ENCODE results near the gene LGALS7. TPM values are rescaled to one million over a fixed set of nuclear protein-coding genes. Genes with fewer than 3 reads are reported as not detected.
A peak's percentile ranks its signal among the peaks of the same experiment; 100 is the strongest.
"Not testable (repeated sequence)": the region's sequence is repeated elsewhere in the genome, so short reads cannot be mapped to it uniquely, and the experiment has no call there.

LGALS7 gene
- total RNA-seq, 2 donors from 2014 or later, result not detected

DNA sequence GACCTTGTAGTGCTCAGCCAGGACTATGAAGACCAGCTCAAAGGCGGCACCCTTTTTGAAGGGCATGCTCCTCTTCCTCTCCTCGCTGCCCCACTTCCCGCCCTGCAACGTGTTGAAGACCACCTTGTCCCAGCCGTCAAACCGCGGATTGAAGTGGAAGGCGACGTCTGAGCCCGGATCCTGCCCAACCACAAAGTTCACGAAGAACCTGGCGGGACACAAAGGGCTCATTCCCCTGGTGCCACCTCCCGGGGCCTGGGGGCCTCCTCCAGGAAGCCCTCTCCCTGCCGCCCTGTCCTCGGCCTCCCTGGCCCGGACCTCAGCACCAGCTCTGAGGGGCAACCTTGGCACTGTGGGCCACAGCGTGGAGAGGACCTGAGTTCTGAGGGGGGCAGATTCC is 35.4 kb upstream of the LGALS7 start:
- H3K36me3 Mint-ChIP-seq (ENCODE audit: low read depth), result no peaks in the 10 kb centered on the region
- H3K9me3 ChIP-seq (ENCODE audit: control insufficient read depth, low read length, poor library complexity, severe bottlenecking), result no peaks in the 10 kb centered on the region
- no peak for ATAC-seq
- H3K4me3 Mint-ChIP-seq, result no peak overlapping the region
- DNase-seq, result no peak
- no peak overlapping the region for H3K27ac Mint-ChIP-seq
- H3K4me1 Mint-ChIP-seq, result peaks cover 7% of the 10 kb centered on the region
- H3K27me3 Mint-ChIP-seq, result no peaks in the 10 kb centered on the region

DNA sequence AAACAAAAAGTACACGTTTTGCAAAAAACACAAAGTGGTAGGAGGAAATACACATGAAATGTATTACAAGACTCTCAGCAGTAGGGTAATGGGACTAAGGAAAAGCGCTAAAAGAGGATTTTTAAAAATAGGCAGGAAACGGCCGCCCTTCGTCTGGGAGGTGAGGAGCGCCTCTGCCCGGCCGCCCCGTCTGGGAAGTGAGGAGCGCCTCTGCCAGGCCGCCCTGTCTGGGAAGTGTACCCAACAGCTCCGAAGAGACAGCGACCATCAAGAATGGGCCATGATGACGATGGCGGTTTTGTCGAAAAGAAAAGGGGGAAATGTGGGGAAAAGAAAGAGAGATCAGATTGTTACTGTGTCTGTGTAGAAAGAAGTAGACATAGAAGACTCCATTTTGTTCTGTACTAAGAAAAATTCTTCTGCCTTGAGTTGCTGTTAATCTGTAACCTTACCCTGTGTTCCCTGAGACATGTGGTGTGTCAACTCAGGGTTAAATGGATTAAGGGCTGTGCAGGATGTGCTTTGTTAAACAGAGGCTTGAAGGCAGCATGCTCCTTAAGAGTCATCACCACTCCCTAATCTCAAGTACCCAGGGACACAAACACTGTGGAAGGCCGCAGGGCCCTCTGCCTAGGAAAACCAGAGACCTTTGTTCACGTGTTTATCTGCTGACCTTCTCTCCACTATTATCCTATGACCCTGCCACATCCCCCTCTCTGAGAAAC is 34.2 kb upstream of the LGALS7 start:
- not testable (repeated sequence) for H3K4me3 Mint-ChIP-seq; DNase-seq; ATAC-seq; H3K36me3 Mint-ChIP-seq (ENCODE audit: low read depth); H3K4me1 Mint-ChIP-seq; H3K27me3 Mint-ChIP-seq; H3K9me3 ChIP-seq (ENCODE audit: control insufficient read depth, low read length, poor library complexity, severe bottlenecking); H3K27ac Mint-ChIP-seq

DNA sequence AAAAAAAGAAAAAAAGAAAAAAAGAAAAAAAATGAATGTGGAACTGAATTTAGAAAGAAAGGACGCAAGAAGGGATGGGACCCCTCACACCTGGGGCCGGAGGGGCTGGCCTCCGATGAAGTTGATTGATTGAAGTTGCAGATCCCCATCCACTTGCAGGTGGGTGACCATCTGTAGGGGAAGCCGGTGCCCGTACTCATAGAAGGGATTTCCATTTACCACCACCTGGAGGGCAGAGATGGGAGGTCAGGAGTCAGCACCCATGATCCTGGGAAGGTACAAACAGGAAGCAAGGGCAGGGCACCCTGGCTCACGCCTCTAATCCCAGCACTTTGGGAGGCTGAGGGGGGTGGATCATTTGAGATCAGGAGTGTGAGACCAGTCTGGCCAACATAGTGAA is 33.1 kb upstream of the LGALS7 start:
- H3K36me3 Mint-ChIP-seq (ENCODE audit: low read depth), result no peaks in the 10 kb centered on the region
- ATAC-seq (no peak), DNase-seq (no peak)
- no peak overlapping the region for H3K4me3 Mint-ChIP-seq
- no peaks in the 10 kb centered on the region for H3K27me3 Mint-ChIP-seq
- no peak overlapping the region for H3K27ac Mint-ChIP-seq
- H3K4me1 Mint-ChIP-seq, result peaks cover 7% of the 10 kb centered on the region
- H3K9me3 ChIP-seq (ENCODE audit: control insufficient read depth, low read length, poor library complexity, severe bottlenecking), result no peaks in the 10 kb centered on the region

DNA sequence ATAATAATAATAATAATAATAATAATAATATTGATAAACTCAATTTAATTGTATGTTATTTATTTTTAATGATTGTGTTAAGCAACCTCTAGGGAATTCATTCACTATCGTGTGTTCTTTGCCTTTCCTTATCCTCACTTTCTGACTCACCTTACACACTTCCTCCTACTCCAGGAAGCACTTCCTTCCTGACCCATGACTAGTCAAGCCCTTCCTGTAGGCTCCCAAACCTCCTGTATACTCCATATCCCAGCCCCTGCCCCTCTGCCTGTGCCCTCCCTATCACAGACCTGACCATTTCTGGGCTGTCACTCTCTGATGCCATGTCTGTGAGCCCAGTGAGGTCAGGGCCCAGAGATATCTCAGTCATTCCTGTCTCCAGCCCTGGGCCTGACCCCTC is 31.9 kb upstream of the LGALS7 start:
- Mint-ChIP-seq H3K27me3 (no peaks in the 10 kb centered on the region), H3K4me3 (no peak overlapping the region), H3K4me1 (peaks cover 7% of the 10 kb centered on the region), H3K36me3 (ENCODE audit: low read depth) (no peaks in the 10 kb centered on the region), H3K27ac (peak overlapping the region; percentile 1)
- no peaks in the 10 kb centered on the region for H3K9me3 ChIP-seq (ENCODE audit: control insufficient read depth, low read length, poor library complexity, severe bottlenecking)
- no peak for ATAC-seq
- DNase-seq, result no peak

DNA sequence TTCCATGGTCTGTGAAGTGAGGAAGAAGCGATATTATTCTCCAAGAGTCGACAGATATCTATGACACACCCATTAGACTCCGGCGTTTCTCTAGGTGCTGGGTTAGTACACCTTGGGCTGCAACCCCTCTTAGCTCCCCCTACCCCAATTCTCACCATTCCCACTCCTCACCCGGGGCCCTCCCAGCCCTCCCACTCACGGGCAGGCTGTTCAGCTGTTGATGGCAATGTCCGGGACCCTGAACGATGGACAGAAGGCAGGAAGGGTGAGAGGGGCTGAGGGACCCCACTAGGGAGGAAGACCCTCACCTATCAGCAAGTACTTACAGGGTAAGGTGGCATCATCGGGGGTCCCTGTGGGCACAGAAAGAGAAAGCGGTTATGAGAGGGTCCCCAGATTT is 30.2 kb upstream of the LGALS7 start:
- Mint-ChIP-seq H3K27ac (no peak overlapping the region), H3K36me3 (ENCODE audit: low read depth) (no peaks in the 10 kb centered on the region), H3K4me1 (peaks cover 5% of the 10 kb centered on the region), H3K27me3 (no peaks in the 10 kb centered on the region), H3K4me3 (no peak overlapping the region)
- no peaks in the 10 kb centered on the region for H3K9me3 ChIP-seq (ENCODE audit: control insufficient read depth, low read length, poor library complexity, severe bottlenecking)
- ATAC-seq (no peak), DNase-seq (no peak)

DNA sequence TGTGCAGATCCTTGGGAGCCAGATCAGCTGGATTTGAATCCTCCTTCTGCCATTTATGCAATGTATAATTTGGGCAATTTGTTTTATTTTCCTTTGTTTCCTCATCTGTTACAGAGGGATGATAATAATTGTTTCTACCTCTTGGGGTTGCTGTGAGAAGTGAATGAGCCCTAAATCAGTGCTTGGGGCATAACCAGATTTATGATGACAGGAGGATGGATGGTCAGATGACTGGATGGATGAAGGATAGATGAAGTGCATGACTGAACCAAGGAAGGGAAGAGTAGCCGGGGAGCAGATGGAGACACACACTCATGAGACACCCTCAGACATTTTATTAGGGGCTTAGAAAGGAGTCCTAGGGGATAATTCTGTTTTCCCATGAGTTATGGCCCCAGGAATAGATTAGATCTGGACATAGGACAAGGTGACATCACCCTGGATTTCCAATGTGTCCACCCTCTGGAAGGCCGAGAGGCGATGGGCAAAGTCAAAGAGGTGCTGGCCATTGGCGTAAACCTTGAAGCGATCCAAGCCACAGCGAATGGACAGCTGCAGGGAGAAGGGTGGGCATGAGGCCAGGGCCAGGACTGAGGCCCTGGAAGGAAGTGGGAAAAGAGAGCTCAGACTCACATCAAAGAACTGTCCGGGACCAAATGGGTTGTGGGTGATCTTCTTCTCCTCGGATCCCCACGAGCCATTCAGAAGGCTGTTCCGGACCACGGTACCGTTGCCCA is 28.2 kb upstream of the LGALS7 start:
- no peak for ATAC-seq
- H3K4me3 Mint-ChIP-seq, result no peak overlapping the region
- peaks cover 5% of the 10 kb centered on the region for H3K4me1 Mint-ChIP-seq
- no peak overlapping the region for H3K27ac Mint-ChIP-seq
- no peaks in the 10 kb centered on the region for H3K9me3 ChIP-seq (ENCODE audit: control insufficient read depth, low read length, poor library complexity, severe bottlenecking)
- no peaks in the 10 kb centered on the region for H3K36me3 Mint-ChIP-seq (ENCODE audit: low read depth)
- no peaks in the 10 kb centered on the region for H3K27me3 Mint-ChIP-seq
- no peak for DNase-seq

DNA sequence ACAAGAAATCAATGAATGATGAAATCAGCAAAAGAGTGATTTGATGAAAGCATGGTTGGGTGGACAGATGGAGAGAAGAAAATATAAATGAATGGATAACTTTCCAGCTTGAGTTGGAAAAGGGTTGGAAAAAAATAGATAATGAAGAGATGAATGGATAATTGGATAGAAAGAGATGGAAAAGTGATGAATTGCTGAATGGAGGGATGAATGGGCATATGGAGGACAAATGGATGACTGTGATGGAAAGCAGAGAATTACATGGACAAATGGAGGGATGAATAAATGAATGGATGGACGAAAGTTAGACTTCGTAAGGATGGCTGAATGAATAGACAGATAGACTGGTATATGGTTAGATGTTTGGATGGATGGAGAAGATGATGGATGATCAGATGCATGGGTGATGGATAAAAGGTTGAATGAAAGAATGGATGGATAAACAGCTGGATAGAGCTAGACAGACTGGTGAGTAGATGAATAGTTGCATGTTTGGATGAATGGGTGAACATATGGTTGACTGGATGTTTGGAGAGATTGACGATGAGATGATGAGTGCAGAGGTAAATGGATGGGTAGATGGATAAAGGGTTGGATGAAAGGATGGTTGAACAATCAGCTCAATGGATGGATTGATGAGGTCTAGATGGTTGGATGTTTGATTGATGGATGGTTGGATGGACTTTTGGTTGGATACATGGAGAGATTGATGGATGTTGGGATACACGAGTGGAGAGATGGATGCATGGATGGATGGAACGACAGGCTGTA is 27.4 kb upstream of the LGALS7 start:
- Mint-ChIP-seq H3K4me3 (no peak overlapping the region), H3K27ac (no peak overlapping the region), H3K4me1 (peaks cover 5% of the 10 kb centered on the region), H3K36me3 (ENCODE audit: low read depth) (no peaks in the 10 kb centered on the region), H3K27me3 (no peaks in the 10 kb centered on the region)
- no peaks in the 10 kb centered on the region for H3K9me3 ChIP-seq (ENCODE audit: control insufficient read depth, low read length, poor library complexity, severe bottlenecking)
- DNase-seq, result no peak
- no peak for ATAC-seq

DNA sequence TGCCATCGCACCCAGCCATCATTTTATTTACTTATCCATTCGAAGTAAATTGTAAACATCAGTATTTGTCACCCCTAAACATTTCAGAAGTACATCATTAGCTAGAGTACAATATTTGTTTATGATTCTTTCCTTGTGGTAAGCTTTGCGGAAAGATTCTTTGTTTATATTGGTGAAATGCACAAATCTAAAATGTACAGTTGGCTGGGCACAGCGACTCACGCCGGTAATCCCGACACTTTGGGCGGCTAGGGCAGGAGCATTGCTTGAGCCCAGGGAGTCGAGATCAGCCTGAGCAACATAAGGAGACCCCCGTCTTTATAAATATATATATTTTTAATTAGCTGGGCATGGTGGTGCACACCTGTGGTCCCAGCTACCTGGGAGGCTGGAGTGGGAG is 25.8 kb upstream of the LGALS7 start:
- Mint-ChIP-seq H3K4me3 (no peak overlapping the region), H3K27ac (no peak overlapping the region), H3K27me3 (no peaks in the 10 kb centered on the region), H3K36me3 (ENCODE audit: low read depth) (no peaks in the 10 kb centered on the region), H3K4me1 (no peaks in the 10 kb centered on the region)
- H3K9me3 ChIP-seq (ENCODE audit: control insufficient read depth, low read length, poor library complexity, severe bottlenecking), result no peaks in the 10 kb centered on the region
- DNase-seq, result no peak
- ATAC-seq, result no peak

DNA sequence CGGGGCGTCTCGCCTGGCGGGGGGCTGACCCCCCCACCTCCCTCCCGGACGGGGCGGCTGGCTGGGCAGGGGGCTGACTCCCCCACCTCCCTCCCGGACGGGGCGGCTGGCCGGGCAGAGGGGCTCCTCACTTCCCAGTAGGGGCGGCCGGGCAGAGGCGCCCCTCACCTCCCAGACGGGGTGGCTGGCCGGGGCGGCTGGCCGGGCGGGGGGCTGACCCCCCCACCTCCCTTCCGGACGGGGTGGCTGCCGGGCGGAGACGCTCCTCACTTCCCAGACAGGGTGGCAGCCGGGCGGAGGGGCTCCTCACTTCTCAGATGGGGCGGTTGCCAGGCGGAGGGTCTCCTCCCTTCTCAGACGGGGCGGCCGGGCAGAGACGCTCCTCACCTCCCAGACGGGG is 24.5 kb upstream of the LGALS7 start:
- H3K27me3 Mint-ChIP-seq; H3K4me1 Mint-ChIP-seq; H3K9me3 ChIP-seq (ENCODE audit: control insufficient read depth, low read length, poor library complexity, severe bottlenecking); H3K36me3 Mint-ChIP-seq (ENCODE audit: low read depth); ATAC-seq; DNase-seq; H3K27ac Mint-ChIP-seq; H3K4me3 Mint-ChIP-seq: not testable (repeated sequence)

DNA sequence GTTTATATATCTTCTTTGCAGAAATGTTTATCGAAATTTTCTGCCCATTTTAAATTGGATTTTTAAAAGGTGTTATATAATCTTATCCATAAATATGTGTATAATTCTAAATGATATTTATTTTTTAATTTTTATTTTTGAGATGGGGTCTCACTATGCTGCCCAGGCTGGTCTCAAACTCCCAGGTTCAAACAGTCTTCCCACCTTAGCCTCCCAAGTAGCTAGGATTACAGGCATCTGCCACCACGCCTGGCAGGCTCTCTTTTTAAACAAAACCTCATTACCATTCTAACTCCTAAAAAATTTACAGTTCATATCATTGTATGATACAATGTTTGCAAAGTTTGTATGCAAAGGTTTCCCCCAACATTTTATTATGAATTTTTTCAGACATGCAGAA is 22.8 kb upstream of the LGALS7 start:
- Mint-ChIP-seq H3K36me3 (ENCODE audit: low read depth) (no peaks in the 10 kb centered on the region), H3K4me1 (peaks cover 2% of the 10 kb centered on the region), H3K27ac (no peak overlapping the region), H3K4me3 (no peak overlapping the region), H3K27me3 (no peaks in the 10 kb centered on the region)
- no peaks in the 10 kb centered on the region for H3K9me3 ChIP-seq (ENCODE audit: control insufficient read depth, low read length, poor library complexity, severe bottlenecking)
- no peak for ATAC-seq
- DNase-seq, result no peak

DNA sequence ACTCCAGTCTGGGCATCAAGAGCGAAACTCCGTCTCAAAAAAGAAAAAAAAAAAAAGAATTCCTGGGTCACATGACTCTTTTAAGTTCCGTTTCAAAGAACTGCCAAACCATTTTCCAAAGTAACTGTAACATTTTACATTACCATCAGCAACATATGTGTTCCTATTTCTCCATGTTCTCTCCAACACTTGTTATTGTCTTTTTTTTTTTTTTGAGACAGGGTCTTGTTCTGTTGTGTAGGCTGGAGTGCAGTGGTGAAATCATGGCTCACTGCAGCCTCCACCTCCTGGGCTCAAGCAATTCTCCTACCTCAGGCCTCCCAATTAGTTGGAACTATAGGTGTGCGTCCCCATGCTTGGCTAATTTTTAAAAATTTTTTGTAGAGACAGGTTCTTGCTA is 22.2 kb upstream of the LGALS7 start:
- no peak overlapping the region for H3K27ac Mint-ChIP-seq
- no peak overlapping the region for H3K4me3 Mint-ChIP-seq
- ATAC-seq (no peak), DNase-seq (no peak)
- no peaks in the 10 kb centered on the region for H3K27me3 Mint-ChIP-seq
- no peaks in the 10 kb centered on the region for H3K9me3 ChIP-seq (ENCODE audit: control insufficient read depth, low read length, poor library complexity, severe bottlenecking)
- H3K4me1 Mint-ChIP-seq, result peaks cover 2% of the 10 kb centered on the region
- no peaks in the 10 kb centered on the region for H3K36me3 Mint-ChIP-seq (ENCODE audit: low read depth)

DNA sequence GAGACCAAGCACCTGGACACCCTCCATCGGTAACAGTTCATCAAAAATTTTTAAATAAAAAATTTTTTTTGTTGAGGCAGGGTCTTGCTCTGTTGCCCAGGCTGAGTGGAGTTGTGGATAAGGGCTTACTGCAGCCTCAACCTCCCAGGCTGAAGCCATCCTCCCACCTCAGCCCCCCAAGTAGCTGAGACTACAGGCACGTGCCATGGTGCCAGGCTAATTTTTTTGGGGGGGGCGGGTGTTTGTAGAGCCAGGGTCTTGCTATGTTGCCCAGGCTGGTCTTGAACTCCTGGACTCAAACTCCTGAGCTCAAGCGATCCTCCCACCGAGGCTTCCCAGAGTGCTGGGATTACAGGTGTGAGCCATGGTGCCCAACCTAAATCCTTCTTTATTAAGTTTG is 20.4 kb upstream of the LGALS7 start:
- no peaks in the 10 kb centered on the region for H3K36me3 Mint-ChIP-seq (ENCODE audit: low read depth)
- no peak overlapping the region for H3K4me3 Mint-ChIP-seq
- peak overlapping the region; percentile 8 for H3K27ac Mint-ChIP-seq
- DNase-seq (no peak), ATAC-seq (no peak)
- H3K4me1 Mint-ChIP-seq, result peaks cover 2% of the 10 kb centered on the region
- no peaks in the 10 kb centered on the region for H3K27me3 Mint-ChIP-seq
- H3K9me3 ChIP-seq (ENCODE audit: control insufficient read depth, low read length, poor library complexity, severe bottlenecking), result no peaks in the 10 kb centered on the region

DNA sequence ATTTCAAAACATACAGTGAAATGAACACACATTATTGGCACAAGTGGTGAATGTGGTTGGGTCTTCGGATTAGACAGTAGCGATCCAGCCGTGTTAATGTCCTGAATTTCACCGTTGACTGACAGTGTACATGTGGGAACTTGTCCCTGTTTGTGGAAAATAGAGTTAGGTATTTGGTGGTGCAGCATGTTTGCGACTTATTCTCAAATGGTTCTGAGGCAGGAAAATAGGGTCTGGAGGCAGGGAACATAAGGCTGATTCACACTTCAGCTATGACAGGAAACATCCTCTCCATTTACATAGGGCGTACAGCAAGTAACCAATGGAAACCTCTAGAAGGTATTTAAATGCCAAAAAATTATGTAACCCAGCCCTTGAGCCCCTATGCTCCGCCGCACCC is 19.9 kb upstream of the LGALS7 start:
- Mint-ChIP-seq H3K4me1 (peaks cover 2% of the 10 kb centered on the region), H3K27me3 (no peaks in the 10 kb centered on the region), H3K27ac (peak overlapping the region; percentile 8), H3K4me3 (peak overlapping the region; percentile 59), H3K36me3 (ENCODE audit: low read depth) (no peaks in the 10 kb centered on the region)
- no peaks in the 10 kb centered on the region for H3K9me3 ChIP-seq (ENCODE audit: control insufficient read depth, low read length, poor library complexity, severe bottlenecking)
- DNase-seq, result no peak
- ATAC-seq, result no peak
